GM12874 (cell line): ENCODE data around the gene DAPK3.

Experiments
- CTCF ChIP-seq: IDR thresholded peaks from 2 replicates; pipeline ENCODE4 v1.5.1; 2011; ENCODE audit warnings: low read depth, mild to moderate bottlenecking, control low read depth, low read length, moderate library complexity; ENCODE audit not compliant: insufficient read depth

DAPK3 gene

GRCh38 chr19:4009990-4010807 lies 39.3 kb upstream of the DAPK3 start:
- TF ChIP-seq CTCF: no peak

GRCh38 chr19:4007836-4008539 lies 37.1 kb upstream of the DAPK3 start:
- TF ChIP-seq CTCF: no peak

GRCh38 chr19:4007021-4007835 lies 36.3 kb upstream of the DAPK3 start, which contains the start of gene PIAS4:
TSS of gene PIAS4 (plus strand) at chr19:4007736. CDS start at chr19:4007761, 25 bp downstream.
- TF ChIP-seq CTCF: no peak

- TF ChIP-seq CTCF: no peak
Observed at GRCh38 chr19:3995607-3996006, 24.7 kb upstream of the DAPK3 start.

GRCh38 chr19:3990815-3991117 lies 19.9 kb upstream of the DAPK3 start:
- TF ChIP-seq CTCF: no peak

- peak; percentile 93 for TF ChIP-seq CTCF
Observed at GRCh38 chr19:3987619-3988371, 16.9 kb upstream of the DAPK3 start.
